ENCODE measurements around the gene HNRNPM.

Gene HNRNPM

GRCh38 chr19:8531470-8531869, 86.7 kb downstream of the HNRNPM start:
- no peak overlapping the region for H3K9ac ChIP-seq
- peaks cover 46% of the 10 kb centered on the region for H3K27me3 ChIP-seq (ENCODE audit: insufficient read depth, low read depth)
- no peaks in the 10 kb centered on the region for H4K20me1 ChIP-seq (ENCODE audit: insufficient read depth)
- no peak for TF ChIP-seq CTCF (conservative IDR thresholded peaks at IDR 0.05; ENCODE audit: low read depth, low read length)
- H3K4me1 ChIP-seq (ENCODE audit: low read depth, poor library complexity, severe bottlenecking) = no peaks in the 10 kb centered on the region
- no peak overlapping the region for H3K4me3 ChIP-seq (IDR thresholded peaks at IDR 0.05; ENCODE audit: insufficient read depth, low read depth, low read length)
- no peak overlapping the region for H3K4me2 ChIP-seq
- no peak overlapping the region for H2AFZ ChIP-seq (ENCODE audit: low read depth)
- no peak overlapping the region for H3K27ac ChIP-seq
- no peaks in the 10 kb centered on the region for H3K79me2 ChIP-seq (ENCODE audit: insufficient read depth, low read depth)
- H3K36me3 ChIP-seq (ENCODE audit: insufficient read depth) = no peaks in the 10 kb centered on the region

GRCh38 chr19:8532225-8532624, 87.5 kb downstream of the HNRNPM start:
- no peak overlapping the region for H3K4me3 ChIP-seq (IDR thresholded peaks at IDR 0.05; ENCODE audit: insufficient read depth, low read depth, low read length)
- H3K27ac ChIP-seq = no peak overlapping the region
- no peak overlapping the region for H3K4me2 ChIP-seq
- no peak overlapping the region for H2AFZ ChIP-seq (ENCODE audit: low read depth)
- H3K9ac ChIP-seq = no peak overlapping the region
- no peak for TF ChIP-seq CTCF (conservative IDR thresholded peaks at IDR 0.05; ENCODE audit: low read depth, low read length)
- no peaks in the 10 kb centered on the region for H4K20me1 ChIP-seq (ENCODE audit: insufficient read depth)
- H3K79me2 ChIP-seq (ENCODE audit: insufficient read depth, low read depth) = no peaks in the 10 kb centered on the region
- H3K4me1 ChIP-seq (ENCODE audit: low read depth, poor library complexity, severe bottlenecking) = no peaks in the 10 kb centered on the region
- peaks cover 46% of the 10 kb centered on the region for H3K27me3 ChIP-seq (ENCODE audit: insufficient read depth, low read depth)
- no peaks in the 10 kb centered on the region for H3K36me3 ChIP-seq (ENCODE audit: insufficient read depth)

GRCh38 chr19:8536282-8536681, 91.5 kb downstream of the HNRNPM start:
- H3K4me2 ChIP-seq = no peak overlapping the region
- H2AFZ ChIP-seq (ENCODE audit: low read depth) = no peak overlapping the region
- H3K27me3 ChIP-seq (ENCODE audit: insufficient read depth, low read depth) = peaks cover 52% of the 10 kb centered on the region
- H3K79me2 ChIP-seq (ENCODE audit: insufficient read depth, low read depth) = no peaks in the 10 kb centered on the region
- no peaks in the 10 kb centered on the region for H4K20me1 ChIP-seq (ENCODE audit: insufficient read depth)
- no peak overlapping the region for H3K27ac ChIP-seq
- H3K36me3 ChIP-seq (ENCODE audit: insufficient read depth) = no peaks in the 10 kb centered on the region
- H3K9ac ChIP-seq = no peak overlapping the region
- no peak overlapping the region for H3K4me3 ChIP-seq (IDR thresholded peaks at IDR 0.05; ENCODE audit: insufficient read depth, low read depth, low read length)
- no peaks in the 10 kb centered on the region for H3K4me1 ChIP-seq (ENCODE audit: low read depth, poor library complexity, severe bottlenecking)
- TF ChIP-seq CTCF (conservative IDR thresholded peaks at IDR 0.05; ENCODE audit: low read depth, low read length) = no peak

GRCh38 chr19:8537099-8537498, 92.3 kb downstream of the HNRNPM start:
- H3K9ac ChIP-seq = no peak overlapping the region
- no peaks in the 10 kb centered on the region for H3K36me3 ChIP-seq (ENCODE audit: insufficient read depth)
- no peak overlapping the region for H3K27ac ChIP-seq
- no peaks in the 10 kb centered on the region for H3K4me1 ChIP-seq (ENCODE audit: low read depth, poor library complexity, severe bottlenecking)
- no peak for TF ChIP-seq CTCF (conservative IDR thresholded peaks at IDR 0.05; ENCODE audit: low read depth, low read length)
- H4K20me1 ChIP-seq (ENCODE audit: insufficient read depth) = no peaks in the 10 kb centered on the region
- H3K27me3 ChIP-seq (ENCODE audit: insufficient read depth, low read depth) = peaks cover 49% of the 10 kb centered on the region
- H3K79me2 ChIP-seq (ENCODE audit: insufficient read depth, low read depth) = no peaks in the 10 kb centered on the region
- H2AFZ ChIP-seq (ENCODE audit: low read depth) = no peak overlapping the region
- H3K4me3 ChIP-seq (IDR thresholded peaks at IDR 0.05; ENCODE audit: insufficient read depth, low read depth, low read length) = no peak overlapping the region
- no peak overlapping the region for H3K4me2 ChIP-seq
